NCI-H748 treated with DMSO at 0.1 percent for 48 hours (cell line): ENCODE data around the gene SLC9A8.
"Not testable (repeated sequence)": the region's sequence is repeated elsewhere in the genome, so short reads cannot be mapped to it uniquely, and the experiment has no call there.

Experiments used
- DNase-seq: peaks from one replicate; lab custom pipeline; 2025; lab: John Stamatoyannopoulos, UW

Gene SLC9A8

DNA sequence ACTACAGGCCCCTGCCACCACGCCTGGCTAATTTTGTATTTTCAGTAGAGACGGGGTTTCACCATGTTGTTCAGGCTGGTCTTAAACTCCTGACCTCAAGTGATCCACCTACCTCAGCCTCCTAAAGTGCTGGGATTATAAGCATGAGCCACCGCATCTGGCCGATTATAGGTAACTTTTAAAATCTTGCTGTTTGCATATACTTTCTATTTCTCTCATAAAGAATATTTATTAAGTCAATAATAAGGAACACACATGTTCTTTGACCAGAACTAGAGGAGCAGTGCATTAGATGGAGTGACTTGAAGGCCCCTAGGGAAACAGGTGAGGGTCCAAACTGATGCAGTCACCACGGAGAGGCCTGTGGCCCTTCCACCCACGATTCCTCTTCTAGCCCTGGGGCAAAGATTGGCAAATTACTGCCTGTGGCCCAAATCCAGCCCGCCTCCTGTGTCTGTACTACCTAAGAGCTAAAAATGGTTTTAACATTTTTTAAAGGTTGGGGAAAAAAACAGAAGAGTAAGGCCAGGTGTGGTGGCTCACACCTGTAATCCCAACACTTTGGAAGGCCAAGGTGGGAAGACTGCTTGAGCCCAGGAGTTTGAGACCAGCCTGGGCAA lies 83.0 kb downstream of the SLC9A8 start:
- DNase-seq = not testable (repeated sequence)

DNA sequence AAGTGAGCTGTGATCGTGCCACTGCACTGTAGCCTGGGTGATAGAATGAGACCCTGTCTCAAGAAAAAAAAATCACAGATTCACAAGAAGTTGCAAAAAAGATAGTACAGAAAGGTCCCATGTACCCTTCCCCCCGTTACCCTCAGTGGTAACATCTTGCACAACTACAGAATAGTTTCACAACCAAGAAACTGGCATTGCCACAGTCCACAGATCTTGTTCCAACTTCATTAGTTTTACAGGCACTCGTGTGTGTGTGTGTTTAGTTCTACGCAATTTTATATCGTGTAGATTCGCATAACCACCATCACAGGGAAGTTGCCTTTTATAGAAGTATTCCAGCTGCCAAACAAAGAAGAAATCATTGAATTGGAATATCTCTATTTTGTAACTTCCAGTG lies 83.6 kb downstream of the SLC9A8 start:
- DNase-seq = no peak

DNA sequence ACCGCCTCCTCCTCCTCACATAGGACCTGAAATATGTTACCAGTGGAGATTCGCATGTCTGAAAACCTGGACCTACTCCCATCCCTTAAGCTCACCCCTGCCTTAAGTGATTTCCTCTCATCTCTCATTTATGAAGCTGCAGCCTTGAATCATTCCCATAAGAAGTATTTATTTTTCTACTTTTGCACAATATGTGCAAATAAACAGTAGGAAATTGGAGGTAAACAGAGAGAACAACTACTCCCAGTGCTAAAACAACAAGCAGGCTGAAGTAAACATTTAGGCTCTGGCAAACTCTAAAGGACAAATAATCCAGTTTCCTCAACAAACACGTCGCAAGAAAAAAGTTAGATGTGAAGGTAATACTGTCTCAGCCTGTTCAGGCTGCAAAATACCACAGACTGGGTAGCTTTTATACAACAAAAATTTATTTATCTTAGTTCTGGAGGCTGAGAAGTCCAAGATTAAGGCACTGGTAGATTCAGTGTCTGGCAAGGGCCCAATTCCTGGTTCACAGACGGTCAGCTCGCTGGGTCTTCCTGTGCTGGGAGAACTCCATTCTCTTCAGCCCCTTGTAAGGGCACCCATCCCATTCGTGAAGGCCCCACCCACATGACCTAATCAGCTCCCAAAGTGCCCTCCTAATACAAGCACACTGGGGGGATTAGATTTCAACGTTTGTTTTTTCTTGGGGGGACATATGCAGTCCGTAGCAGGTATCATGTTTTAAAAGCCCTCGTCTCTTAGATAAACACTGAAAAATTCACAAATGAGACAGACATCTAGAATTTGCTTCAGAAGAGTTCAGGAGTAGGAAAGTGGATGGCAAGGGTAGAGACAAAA lies 87.1 kb downstream of the SLC9A8 start:
- no peak for DNase-seq

DNA sequence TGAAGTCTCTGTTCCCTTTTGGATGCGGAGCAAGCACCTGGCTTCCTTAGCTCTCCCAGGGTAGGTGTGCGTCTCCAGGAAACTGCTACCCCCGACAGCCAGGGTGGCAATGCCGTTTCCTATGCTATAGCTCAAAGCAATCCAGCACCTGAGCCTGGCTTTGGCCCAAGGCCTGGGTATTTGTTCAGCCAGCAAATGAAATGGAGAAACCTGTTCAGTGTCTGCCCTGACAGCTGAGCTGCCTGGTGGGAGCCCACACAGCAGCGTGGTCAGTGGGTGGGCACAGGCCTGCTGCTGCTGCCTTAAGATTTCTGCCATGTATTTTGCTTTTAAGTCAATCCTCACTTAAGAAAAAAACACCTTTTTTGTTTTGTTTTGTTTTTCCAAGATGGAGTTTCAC lies 89.0 kb downstream of the SLC9A8 start:
- no peak for DNase-seq

DNA sequence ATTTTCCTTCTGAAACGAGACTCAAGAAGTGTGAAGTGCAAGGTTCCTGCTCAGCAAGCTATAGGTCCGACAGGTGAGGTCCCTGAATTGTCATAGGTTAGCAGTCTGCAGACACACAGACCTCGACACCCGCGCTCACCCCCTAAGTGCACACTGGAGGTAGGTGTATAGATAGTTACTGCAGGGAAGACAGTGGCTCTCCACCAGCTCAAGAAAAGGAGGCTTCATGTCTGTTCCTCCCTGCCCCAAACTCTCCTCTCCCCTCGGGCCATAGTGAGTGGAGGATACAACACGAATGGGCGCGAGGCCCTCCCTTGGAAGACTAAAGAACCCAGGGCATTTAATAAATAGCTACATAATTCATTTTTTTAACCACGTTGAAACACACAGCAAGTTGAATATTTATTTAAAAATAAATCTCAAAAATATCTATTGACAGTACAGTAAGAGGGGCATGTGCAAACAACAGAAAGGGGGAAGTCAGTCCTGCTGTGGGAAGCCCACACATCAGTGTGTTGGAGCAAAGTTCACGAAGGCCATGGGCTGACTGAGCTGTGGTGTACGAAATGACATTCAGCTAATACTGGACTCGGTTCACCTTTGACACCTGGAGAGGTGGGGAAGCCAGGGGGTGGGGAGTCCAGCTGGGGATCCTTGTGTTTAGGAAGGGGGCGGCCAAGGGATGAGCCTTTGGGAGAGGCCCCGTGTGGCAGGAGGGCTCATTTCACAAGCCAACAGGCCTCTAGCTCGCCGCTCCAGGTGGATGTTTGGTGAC lies 92.0 kb downstream of the SLC9A8 start:
- no peak for DNase-seq

DNA sequence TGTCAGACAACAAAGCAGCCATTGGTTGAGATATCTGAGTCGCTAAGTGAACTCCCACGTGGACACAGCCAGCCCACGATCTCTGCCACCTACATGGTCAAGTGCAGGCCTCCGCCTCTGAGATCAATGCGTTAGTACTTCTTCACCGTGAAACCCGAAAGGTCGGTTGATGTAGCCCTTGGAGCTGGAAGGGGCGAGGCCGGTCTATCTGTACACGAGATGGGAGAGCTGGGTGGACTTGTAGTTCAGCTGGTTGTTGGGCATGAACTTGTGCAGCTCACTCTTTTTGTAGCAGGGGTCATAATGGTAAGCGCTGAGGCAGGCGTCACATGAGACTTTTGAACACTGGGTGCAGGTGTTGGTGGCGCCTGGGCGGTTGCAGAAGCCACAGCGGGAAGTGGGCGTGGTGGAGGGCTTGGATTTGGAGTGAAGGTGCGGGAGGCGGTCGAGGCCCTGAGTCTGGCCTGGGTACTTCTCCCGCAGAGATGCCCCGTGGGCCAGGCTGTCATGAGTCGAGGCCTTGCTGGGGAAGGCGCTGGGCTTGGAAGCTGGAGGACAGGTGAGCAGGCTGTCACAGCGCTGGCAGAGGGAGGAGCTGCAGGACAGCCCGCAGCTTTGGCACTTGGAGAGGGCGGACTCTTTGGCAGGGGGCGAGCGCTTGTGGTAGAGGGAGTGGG lies 92.9 kb downstream of the SLC9A8 start:
- no peak for DNase-seq

DNA sequence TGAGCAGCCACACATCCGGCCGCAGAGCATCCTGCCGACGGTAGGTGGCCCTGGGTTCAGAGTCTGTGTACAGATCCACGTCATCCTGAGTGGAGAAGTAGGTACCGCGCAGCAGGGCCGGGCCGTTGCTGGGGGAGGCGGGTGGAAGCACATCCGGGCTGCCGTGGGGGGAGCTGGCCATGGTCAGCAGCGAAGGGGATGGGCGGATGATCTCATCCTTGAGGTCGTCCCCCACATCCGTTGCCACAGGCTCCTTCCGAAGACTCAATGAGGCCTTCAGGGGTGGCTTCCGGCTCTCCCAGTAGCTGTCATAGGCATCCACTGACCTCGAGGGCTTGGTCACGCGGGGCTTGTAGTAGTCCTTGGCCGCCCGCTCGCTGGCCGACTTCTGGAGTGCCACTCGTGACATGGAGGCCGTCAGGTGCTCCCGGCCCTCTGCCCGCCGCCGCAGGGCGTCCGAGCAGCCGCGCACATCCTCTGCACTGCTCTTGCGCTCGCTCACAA lies 93.5 kb downstream of the SLC9A8 start:
- DNase-seq = no peak

DNA sequence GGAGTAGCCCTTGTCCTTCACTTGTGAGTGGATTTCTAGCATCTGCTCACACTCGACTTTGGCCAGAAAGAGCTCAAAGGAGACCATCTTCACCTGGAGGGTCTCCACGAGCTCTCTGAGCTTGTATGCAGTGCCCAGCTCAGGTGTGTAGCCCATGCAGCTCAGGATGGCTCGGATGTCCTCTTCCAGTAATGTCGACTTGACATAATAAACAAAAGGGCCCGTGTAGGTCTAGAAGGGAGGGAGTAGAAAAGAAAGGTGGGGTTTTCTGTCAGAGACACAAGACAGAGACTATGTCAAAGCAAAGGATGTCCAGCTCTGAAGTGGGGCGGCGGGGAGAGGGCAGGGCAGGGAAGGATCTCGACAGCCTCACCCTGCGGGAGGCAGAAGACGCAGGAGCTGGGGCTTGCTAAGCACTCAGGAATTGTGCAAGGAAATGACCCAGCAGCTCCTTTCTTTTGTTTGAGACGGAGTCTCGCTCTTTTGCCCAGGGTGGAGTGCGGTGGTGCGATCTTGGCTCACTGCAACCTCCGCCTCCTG lies 94.1 kb downstream of the SLC9A8 start:
- DNase-seq = no peak

DNA sequence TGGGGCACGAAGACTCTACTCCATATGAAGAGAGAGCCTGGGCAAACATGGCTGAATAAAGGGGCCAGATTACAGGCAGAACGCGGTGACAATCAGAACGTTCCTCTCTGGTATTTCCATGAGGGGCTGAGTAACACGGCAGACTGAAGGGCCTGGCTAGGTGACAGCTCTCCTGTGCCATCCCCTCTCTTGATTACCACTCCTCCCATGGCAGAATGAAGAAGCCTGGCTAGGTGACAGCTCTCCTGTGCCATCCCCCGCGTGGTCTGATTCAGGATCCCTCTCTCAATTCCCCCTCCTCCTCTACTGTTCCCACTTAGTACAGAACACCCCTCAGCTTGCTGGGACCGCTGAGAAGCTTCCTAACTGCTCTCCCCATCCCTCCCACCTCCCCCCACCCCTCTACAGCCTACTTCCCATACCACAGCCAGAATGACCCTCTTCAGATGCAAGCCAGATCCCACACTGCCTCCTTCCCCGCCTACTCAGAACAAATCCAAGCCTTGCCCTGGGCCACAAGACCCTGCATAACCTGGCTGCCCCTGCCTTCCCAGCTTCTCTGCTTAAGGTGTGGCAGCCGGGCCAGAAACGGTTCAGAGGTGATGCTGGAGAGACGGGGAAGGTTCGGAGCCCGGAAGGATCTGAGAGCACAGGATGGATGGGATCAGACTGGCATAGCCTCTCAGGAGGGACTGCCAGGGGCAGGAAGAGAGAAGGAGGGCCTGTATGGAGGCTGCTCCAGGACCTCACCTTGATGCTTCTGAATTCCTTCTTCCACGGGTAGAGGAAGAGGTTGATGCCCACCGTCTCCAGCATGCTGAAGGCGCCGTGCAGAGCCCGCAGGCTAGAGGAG lies 95.0 kb downstream of the SLC9A8 start:
- no peak for DNase-seq

DNA sequence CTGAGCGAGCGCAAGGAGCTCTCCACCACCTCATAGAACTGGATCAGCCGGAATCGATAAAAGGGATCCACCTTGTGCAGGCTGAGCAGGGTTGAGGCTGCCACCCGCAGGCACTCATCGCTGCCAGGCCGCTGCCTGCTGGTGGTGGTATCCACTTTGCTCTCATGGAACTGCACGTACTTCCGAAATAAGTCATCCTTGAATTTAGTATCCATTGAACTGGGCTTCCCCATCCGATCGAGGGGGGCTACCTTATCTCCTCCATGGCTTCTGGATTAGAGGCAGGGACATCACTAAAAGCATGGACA lies 95.6 kb downstream of the SLC9A8 start:
- no peak for DNase-seq

DNA sequence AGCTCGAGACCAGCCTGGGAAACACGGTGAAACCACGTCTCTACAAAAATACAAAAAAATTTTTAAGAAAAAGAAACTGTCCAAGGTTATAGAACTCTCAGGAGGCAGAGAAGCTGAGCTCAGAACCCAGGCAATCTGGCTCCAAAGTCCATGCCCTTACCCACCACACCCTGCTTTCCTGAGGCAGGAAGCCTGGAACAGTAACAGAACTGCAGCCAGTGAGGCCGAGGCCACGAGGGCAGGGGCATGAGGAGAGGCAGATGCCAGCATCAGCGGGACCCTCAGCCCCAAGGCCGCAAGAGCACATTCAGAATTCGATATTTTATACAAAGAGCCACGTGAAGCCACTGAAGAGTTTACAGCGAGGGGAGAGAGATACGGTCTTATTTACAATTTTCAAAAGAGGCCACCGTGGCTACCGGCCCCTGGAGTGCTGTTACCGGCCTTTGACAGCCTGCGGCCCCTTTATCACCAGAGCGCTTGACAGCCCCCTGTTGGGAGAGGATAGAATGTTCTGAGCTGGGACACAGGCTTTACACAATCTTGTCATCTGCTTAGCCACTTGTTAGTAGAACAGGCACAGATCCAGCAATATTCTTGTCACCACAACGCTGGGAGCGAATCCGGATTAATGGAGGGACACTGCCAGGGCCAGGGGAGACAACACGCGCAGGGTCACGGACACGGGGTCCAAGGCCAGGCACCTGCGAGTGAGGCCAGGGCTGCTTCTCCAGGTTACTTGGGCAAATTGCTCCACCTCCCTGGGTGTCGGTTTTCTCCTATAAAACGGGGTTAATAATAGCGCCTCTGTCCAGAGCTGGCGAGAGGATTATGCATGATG lies 97.1 kb downstream of the SLC9A8 start:
- DNase-seq = no peak

DNA sequence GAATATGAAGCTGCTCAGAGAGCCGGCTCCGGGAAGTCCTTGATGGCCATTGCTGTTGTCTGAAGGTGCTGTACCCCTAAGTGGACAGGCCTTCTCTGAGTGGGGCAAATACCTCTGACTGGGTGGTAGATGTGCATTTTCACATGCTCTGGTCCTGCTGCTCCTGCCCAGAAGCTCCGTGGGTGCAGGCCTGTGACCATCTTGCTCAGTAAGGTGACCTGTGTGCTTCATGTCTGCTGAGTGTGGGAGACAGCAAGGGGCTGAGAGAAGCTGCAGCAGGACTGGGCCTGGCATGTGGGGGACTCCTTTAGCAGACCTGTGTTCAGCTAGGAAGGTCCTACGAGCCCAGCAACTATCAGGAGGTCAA lies 97.7 kb downstream of the SLC9A8 start:
- DNase-seq = no peak

DNA sequence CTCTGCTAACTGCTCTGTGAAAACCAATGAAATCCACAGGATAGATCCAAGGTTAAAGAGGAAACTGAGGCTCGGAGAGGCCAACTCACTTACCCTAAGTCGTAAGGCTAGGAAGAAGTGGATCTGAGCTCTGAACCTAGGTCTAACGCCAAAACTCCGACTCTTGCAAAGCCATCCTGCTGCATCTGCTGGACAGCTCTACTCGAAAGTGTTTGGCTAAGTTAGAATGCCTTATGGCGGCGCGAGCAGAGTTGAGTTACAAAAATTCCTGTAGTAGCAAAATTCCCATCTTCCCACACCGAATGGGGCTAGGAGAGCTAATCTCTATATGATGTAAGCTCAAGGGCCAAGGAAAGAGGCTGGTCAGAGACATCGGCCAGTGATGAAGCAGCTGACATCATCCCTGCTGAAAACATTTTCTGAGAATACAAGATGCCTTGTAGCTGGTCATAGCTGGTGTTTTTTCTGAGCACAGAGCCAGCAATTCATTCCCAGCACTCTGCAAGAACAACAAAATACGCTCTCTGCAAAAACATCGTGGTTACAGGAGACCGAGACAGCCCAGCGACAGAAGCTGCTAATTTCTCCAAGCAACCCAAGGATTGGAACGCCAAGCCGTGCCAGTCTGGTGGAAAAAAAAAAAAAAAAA lies 100.9 kb downstream of the SLC9A8 start:
- DNase-seq = no peak

DNA sequence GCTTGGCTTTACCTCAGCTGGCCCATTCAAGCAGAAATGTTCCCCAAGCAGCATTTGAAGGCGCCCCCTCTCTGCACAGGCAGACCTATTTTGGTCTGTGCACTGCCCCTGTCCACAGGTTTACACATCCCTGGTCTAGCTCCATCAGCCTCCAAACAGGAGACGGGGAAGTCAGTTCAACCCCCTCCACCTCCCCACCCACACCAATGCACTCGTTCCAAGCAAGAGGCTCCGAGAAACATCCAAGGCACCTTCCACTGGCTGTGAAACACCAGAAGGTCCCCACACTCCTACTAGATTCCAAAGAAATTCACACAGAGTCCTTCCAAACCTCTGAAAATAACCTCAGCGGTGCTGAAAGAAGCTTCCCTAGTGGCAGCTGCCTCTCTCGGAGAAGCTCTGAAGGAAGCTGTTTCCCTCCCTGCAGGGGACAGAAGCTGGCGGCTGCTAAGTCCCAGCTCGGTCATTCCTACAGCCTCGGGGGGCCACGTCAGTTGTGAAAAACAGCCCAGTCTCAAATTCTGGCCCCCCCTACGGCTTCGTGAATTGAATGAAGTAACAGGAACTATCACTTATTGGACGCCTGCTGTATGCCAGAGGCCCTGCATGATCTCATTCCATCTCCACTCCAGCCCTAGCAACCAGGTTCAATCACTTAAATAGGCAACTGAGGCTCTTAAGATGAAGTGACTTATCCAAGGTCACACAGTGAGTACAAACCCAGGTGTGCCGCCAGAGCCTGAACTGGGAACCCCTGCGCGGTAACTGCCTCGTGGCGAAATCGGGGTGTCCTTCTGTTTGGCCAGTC lies 101.9 kb downstream of the SLC9A8 start:
- no peak for DNase-seq

DNA sequence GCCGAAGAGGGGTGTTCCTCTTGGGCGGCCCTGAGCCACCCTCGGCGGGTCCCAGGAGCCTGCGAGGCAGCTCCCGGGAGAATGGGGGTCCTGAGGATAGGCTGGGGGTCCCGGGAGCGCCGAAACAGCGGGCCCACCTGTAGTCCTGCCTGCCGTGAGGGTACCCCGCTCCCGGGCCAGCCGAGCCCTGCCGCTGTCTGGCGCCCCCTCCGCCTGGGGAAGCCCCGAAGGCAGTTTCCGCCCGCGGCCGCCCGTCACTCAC lies 102.4 kb downstream of the SLC9A8 start:
- no peak for DNase-seq

DNA sequence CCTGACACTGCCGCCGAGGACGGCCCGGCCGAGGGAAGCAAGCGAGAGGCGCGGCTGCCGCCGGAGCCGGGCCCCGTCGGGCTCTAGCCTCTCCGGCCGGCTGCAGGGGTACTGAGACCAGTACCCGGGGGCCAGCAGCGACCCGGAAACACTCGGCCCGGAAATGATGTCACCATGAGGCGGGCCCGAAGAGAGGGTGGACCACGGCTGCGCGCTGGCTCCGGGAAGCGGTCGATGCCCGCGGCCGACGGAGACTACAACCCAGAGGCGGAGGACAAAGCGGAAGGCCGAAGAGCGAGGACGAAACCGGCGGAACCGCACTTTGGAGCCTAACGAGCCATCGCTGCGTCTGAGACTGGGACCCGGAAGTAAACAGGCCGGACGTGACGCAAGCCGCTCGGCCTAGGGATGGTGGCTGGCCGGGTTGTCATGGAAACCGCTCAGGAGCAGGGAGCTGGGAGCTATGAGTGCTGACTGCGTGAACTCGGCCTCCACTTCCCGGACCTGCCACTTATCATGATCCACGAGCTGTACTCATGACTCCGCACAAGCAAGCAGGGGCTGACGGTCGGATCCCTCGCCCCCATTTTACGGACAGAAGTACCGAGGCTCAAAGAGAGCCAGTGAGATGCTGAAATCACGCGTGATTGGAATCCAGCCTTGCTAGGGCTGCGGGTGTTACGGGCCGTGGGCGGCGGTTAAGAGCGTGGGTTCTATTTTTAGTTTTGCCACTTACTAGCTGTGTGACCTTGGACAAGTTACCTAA lies 102.9 kb downstream of the SLC9A8 start, which contains the start of gene SPATA2:
Gene SPATA2, minus strand, starts transcription at position 150 of the 766 bp plus-strand sequence. CDS start 7,039 bp downstream, outside the sequence.
- peak; percentile 52 for DNase-seq

DNA sequence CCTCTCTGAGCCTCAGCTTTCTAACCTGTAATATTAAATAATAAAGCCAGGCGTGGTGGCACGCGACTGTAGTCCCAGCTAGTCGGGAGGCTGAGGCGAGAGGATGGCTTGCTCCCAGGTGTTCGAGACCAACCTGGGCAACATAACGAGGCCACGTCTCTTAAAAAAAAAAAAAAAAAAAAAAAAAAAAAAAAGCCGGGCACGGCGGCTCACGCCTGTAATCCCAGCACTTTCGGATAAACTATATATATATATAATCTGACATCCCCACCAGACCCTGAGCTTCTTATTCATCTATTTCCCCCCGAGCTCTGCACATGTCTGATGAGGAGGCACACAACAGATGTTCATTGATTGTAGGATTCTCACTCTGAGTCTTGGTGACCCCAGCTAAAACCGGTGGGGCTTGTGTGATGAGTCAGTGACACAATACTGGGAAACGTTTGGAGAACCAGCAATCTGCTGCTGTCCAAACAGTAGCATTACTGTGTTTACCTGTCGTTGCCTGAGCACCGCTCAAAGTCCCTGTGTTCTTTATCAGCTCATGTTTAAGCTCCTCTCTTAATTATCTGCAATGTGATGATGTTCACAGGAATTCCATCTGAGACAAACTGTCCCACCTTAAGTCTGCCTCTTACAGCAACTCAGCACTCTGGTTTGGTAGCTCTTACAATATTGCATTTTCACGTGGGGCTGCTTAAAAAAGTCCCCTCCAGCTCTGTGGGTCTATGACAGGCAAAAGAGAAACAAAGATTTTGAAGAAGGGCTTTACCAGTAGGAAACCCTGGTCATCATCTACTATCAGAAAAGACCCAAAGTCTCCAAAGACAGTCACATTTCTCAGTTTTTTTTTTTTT lies 103.7 kb downstream of the SLC9A8 start:
- peak; percentile 41 for DNase-seq
